Activated CD4-positive, alpha-beta T cell treated with anti-CD3 and anti-CD28 coated beads, Interleukin-2, Interleukin-4, amounts not matched to agents 100 ng/mL and 50 ng/mL, durations not matched to agents 16 hours and 8 hours (primary cell): ENCODE measurements around the gene LINC00632.

Source experiments
- DNase-seq: peaks from one replicate; pipeline ENCODE4 v3.0.0-alpha.2; 2020; ENCODE audit warnings: low spot score

The LINC00632 gene

GRCh38 chrX:140765043-140765784 is 55.7 kb downstream of the LINC00632 start:
- DNase-seq = no peak

GRCh38 chrX:140766024-140766611 is 56.6 kb downstream of the LINC00632 start:
- DNase-seq = peak; percentile 60

GRCh38 chrX:140767646-140768045 is 58.1 kb downstream of the LINC00632 start:
- DNase-seq = no peak

GRCh38 chrX:140775211-140775610 is 65.7 kb downstream of the LINC00632 start:
- DNase-seq = no peak

GRCh38 chrX:140776320-140776719 is 66.8 kb downstream of the LINC00632 start:
- DNase-seq = no peak

- no peak for DNase-seq
These were observed 85.1 kb downstream of the LINC00632 start for GRCh38 chrX:140794642-140795041.

- no peak for DNase-seq
These were observed 89.7 kb downstream of the LINC00632 start for GRCh38 chrX:140799216-140799615.

- no peak for DNase-seq
These were observed 94.7 kb downstream of the LINC00632 start for GRCh38 chrX:140804292-140804691.

GRCh38 chrX:140815868-140816267 is 106.3 kb downstream of the LINC00632 start:
- DNase-seq = no peak

- peak; percentile 46 for DNase-seq
These were observed 108.4 kb downstream of the LINC00632 start for GRCh38 chrX:140817943-140818342.

- no peak for DNase-seq
These were observed 111.7 kb downstream of the LINC00632 start for GRCh38 chrX:140821280-140821679.

GRCh38 chrX:140822184-140822583 is 112.6 kb downstream of the LINC00632 start:
- peak; percentile 29 for DNase-seq

GRCh38 chrX:140822861-140823260 is 113.3 kb downstream of the LINC00632 start:
- peak; percentile 26 for DNase-seq

- DNase-seq = no peak
These were observed 127.3 kb downstream of the LINC00632 start for GRCh38 chrX:140836874-140837273.
